DLD1 (cell line): ENCODE measurements around the gene INAFM2.

Source experiments
- in situ Hi-C: cut with HindIII; loops from 2 replicates; pipeline ENCODE4 v1.10.0; 2017; ENCODE audit warnings: low sequenced_read_pairs

Gene INAFM2

GRCh38 chr15:40305281-40305680 is 18.2 kb upstream of the INAFM2 start:
- in situ Hi-C loops = no loop called here

GRCh38 chr15:40306371-40306770 is 17.1 kb upstream of the INAFM2 start:
- in situ Hi-C loops = no loop called here

GRCh38 chr15:40306908-40307307 is 16.6 kb upstream of the INAFM2 start:
- in situ Hi-C loops = no loop called here

GRCh38 chr15:40307421-40308211 is 15.9 kb upstream of the INAFM2 start, which contains the start of gene PLCB2:
Gene PLCB2 (minus strand): TSS chr15:40307935. CDS start chr15:40307672, 263 bp downstream.
- in situ Hi-C loops = no loop called here

- in situ Hi-C loops = no loop called here
These were observed 14.1 kb upstream of the INAFM2 start for GRCh38 chr15:40309344-40309862.

- in situ Hi-C loops = no loop called here
These were observed 13.2 kb upstream of the INAFM2 start for GRCh38 chr15:40310001-40310959.

- in situ Hi-C loops = no loop called here
These were observed 12.5 kb upstream of the INAFM2 start for GRCh38 chr15:40310993-40311392.

GRCh38 chr15:40312370-40313158 is 10.9 kb upstream of the INAFM2 start:
- in situ Hi-C loops = no loop called here

- in situ Hi-C loops = no loop called here
These were observed 9.7 kb upstream of the INAFM2 start for GRCh38 chr15:40313531-40314398.

GRCh38 chr15:40314723-40315276 is 8.7 kb upstream of the INAFM2 start:
- in situ Hi-C loops = no loop called here

GRCh38 chr15:40316931-40317330 is 6.6 kb upstream of the INAFM2 start:
- in situ Hi-C loops = no loop called here

GRCh38 chr15:40317580-40317979 is 5.9 kb upstream of the INAFM2 start:
- in situ Hi-C loops = no loop called here

- in situ Hi-C loops = no loop called here
These were observed 3.1 kb upstream of the INAFM2 start for GRCh38 chr15:40320409-40320808.

- in situ Hi-C loops = no loop called here
These were observed 2.5 kb upstream of the INAFM2 start for GRCh38 chr15:40320931-40321371.

GRCh38 chr15:40322531-40323238 is 807 bp upstream of the INAFM2 start:
- in situ Hi-C loops = no loop called here

- in situ Hi-C loops = no loop called here
These were observed 753 bp downstream of the INAFM2 start for GRCh38 chr15:40323953-40324937.

- in situ Hi-C loops = no loop called here
These were observed 1.7 kb downstream of the INAFM2 start for GRCh38 chr15:40325188-40325587.

- in situ Hi-C loops = no loop called here
These were observed 2.2 kb downstream of the INAFM2 start for GRCh38 chr15:40325700-40326099.
